ENCODE results near the gene SNX27. TPM values are rescaled to one million over a fixed set of nuclear protein-coding genes. Genes with fewer than 3 reads are reported as not detected.
"Not testable (repeated sequence)": the region's sequence is repeated elsewhere in the genome, so short reads cannot be mapped to it uniquely, and the experiment has no call there.

SNX27 gene
- total and polyA plus RNA-seq, 9 donors: 15.7 to 22.3 (median 18.7) TPM

- no peaks in the 10 kb centered on the region for H3K9me3 ChIP-seq (replicated peaks; ENCODE audit: control insufficient read depth, low read depth, low read length)
- H3K27me3 ChIP-seq (ENCODE audit: control insufficient read depth, insufficient read depth, low read length): peaks cover 20% of the 10 kb centered on the region
- WGBS (ENCODE audit: insufficient coverage): 7% methylated on average over 10 of the region's 19 CpGs
- peaks cover 8% of the 10 kb centered on the region for H3K4me1 ChIP-seq (ENCODE audit: control insufficient read depth, insufficient read depth, low read length)
- DNase-seq: peak; percentile 53
- no peak overlapping the region for H3K4me3 ChIP-seq (ENCODE audit: low read length)
- no peaks in the 10 kb centered on the region for H3K36me3 ChIP-seq (ENCODE audit: control insufficient read depth, insufficient read depth, low read length)
- H3K27ac ChIP-seq (ENCODE audit: low read length): peak overlapping the region; percentile 29
Observed at GRCh38 chr1:151728151-151729054, 116.6 kb downstream of the SNX27 start.

GRCh38 chr1:151729157-151729965 lies 117.5 kb downstream of the SNX27 start:
- peaks cover 14% of the 10 kb centered on the region for H3K27me3 ChIP-seq (ENCODE audit: control insufficient read depth, insufficient read depth, low read length)
- peaks cover 8% of the 10 kb centered on the region for H3K4me1 ChIP-seq (ENCODE audit: control insufficient read depth, insufficient read depth, low read length)
- H3K4me3 ChIP-seq (ENCODE audit: low read length): no peak overlapping the region
- no peaks in the 10 kb centered on the region for H3K9me3 ChIP-seq (replicated peaks; ENCODE audit: control insufficient read depth, low read depth, low read length)
- no peak overlapping the region for H3K27ac ChIP-seq (ENCODE audit: low read length)
- H3K36me3 ChIP-seq (ENCODE audit: control insufficient read depth, insufficient read depth, low read length): no peaks in the 10 kb centered on the region
- no peak for DNase-seq
- 43% methylated on average over 8 of the region's 10 CpGs for WGBS (ENCODE audit: insufficient coverage)

- 80% methylated on average over 3 of the region's 4 CpGs for WGBS (ENCODE audit: insufficient coverage)
- Histone ChIP-seq H3K9me3 (replicated peaks; ENCODE audit: control insufficient read depth, low read depth, low read length) (no peaks in the 10 kb centered on the region), H3K27me3 (ENCODE audit: control insufficient read depth, insufficient read depth, low read length) (peaks cover 14% of the 10 kb centered on the region), H3K4me1 (ENCODE audit: control insufficient read depth, insufficient read depth, low read length) (peaks cover 8% of the 10 kb centered on the region), H3K36me3 (ENCODE audit: control insufficient read depth, insufficient read depth, low read length) (no peaks in the 10 kb centered on the region), H3K4me3 (ENCODE audit: low read length) (no peak overlapping the region), H3K27ac (ENCODE audit: low read length) (no peak overlapping the region)
- DNase-seq: no peak
Observed at GRCh38 chr1:151729966-151730291, 118.1 kb downstream of the SNX27 start.

GRCh38 chr1:151733126-151733525 lies 121.3 kb downstream of the SNX27 start:
- Histone ChIP-seq H3K4me3 (ENCODE audit: low read length) (no peak overlapping the region), H3K9me3 (replicated peaks; ENCODE audit: control insufficient read depth, low read depth, low read length) (peaks cover 10% of the 10 kb centered on the region), H3K27me3 (ENCODE audit: control insufficient read depth, insufficient read depth, low read length) (peaks cover 8% of the 10 kb centered on the region), H3K27ac (ENCODE audit: low read length) (no peak overlapping the region), H3K4me1 (ENCODE audit: control insufficient read depth, insufficient read depth, low read length) (peaks cover 3% of the 10 kb centered on the region), H3K36me3 (ENCODE audit: control insufficient read depth, insufficient read depth, low read length) (no peaks in the 10 kb centered on the region)
- no peak for DNase-seq
- 71% methylated on average over 2 of the region's 3 CpGs for WGBS (ENCODE audit: insufficient coverage)

GRCh38 chr1:151733995-151734394 lies 122.1 kb downstream of the SNX27 start:
- 95% methylated on average over 7 of the region's 9 CpGs for WGBS (ENCODE audit: insufficient coverage)
- not testable (repeated sequence) for H3K27me3 ChIP-seq (ENCODE audit: control insufficient read depth, insufficient read depth, low read length)

GRCh38 chr1:151737026-151737425 lies 125.2 kb downstream of the SNX27 start:
- WGBS (ENCODE audit: insufficient coverage): no CpG with 5 or more reads among the region's 2 CpGs

More at GRCh38 chr1:151733995-151734394, 122.1 kb downstream of the SNX27 start:
- not testable (repeated sequence) for H3K4me1 ChIP-seq (ENCODE audit: control insufficient read depth, insufficient read depth, low read length); H3K27ac ChIP-seq (ENCODE audit: low read length); DNase-seq; H3K4me3 ChIP-seq (ENCODE audit: low read length); H3K36me3 ChIP-seq (ENCODE audit: control insufficient read depth, insufficient read depth, low read length)
- H3K9me3 ChIP-seq (replicated peaks; ENCODE audit: control insufficient read depth, low read depth, low read length): peaks cover 12% of the 10 kb centered on the region

GRCh38 chr1:151737479-151737878 lies 125.6 kb downstream of the SNX27 start:
- no peaks in the 10 kb centered on the region for H3K36me3 ChIP-seq (ENCODE audit: control insufficient read depth, insufficient read depth, low read length)
- H3K4me3 ChIP-seq (ENCODE audit: low read length): no peak overlapping the region
- H3K27ac ChIP-seq (ENCODE audit: low read length): no peak overlapping the region
- no peak for DNase-seq
- H3K27me3 ChIP-seq (ENCODE audit: control insufficient read depth, insufficient read depth, low read length): peaks cover 7% of the 10 kb centered on the region
- no peaks in the 10 kb centered on the region for H3K4me1 ChIP-seq (ENCODE audit: control insufficient read depth, insufficient read depth, low read length)
- peaks cover 12% of the 10 kb centered on the region for H3K9me3 ChIP-seq (replicated peaks; ENCODE audit: control insufficient read depth, low read depth, low read length)

More at GRCh38 chr1:151737026-151737425, 125.2 kb downstream of the SNX27 start:
- Histone ChIP-seq H3K4me1 (ENCODE audit: control insufficient read depth, insufficient read depth, low read length) (no peaks in the 10 kb centered on the region), H3K27me3 (ENCODE audit: control insufficient read depth, insufficient read depth, low read length) (peaks cover 6% of the 10 kb centered on the region), H3K4me3 (ENCODE audit: low read length) (no peak overlapping the region), H3K9me3 (replicated peaks; ENCODE audit: control insufficient read depth, low read depth, low read length) (peaks cover 12% of the 10 kb centered on the region), H3K27ac (ENCODE audit: low read length) (no peak overlapping the region), H3K36me3 (ENCODE audit: control insufficient read depth, insufficient read depth, low read length) (no peaks in the 10 kb centered on the region)
- DNase-seq: no peak

- H3K4me3 ChIP-seq (ENCODE audit: low read length): no peak overlapping the region
- H3K27ac ChIP-seq (ENCODE audit: low read length): no peak overlapping the region
- WGBS (ENCODE audit: insufficient coverage): 67% methylated on average over 2 of the region's 3 CpGs
- no peak for DNase-seq
- H3K36me3 ChIP-seq (ENCODE audit: control insufficient read depth, insufficient read depth, low read length): no peaks in the 10 kb centered on the region
- peaks cover 2% of the 10 kb centered on the region for H3K27me3 ChIP-seq (ENCODE audit: control insufficient read depth, insufficient read depth, low read length)
- no peaks in the 10 kb centered on the region for H3K4me1 ChIP-seq (ENCODE audit: control insufficient read depth, insufficient read depth, low read length)
- H3K9me3 ChIP-seq (replicated peaks; ENCODE audit: control insufficient read depth, low read depth, low read length): peaks cover 12% of the 10 kb centered on the region
Observed at GRCh38 chr1:151739590-151740355, 127.9 kb downstream of the SNX27 start.

GRCh38 chr1:151741516-151741915 lies 129.7 kb downstream of the SNX27 start:
- Histone ChIP-seq H3K4me1 (ENCODE audit: control insufficient read depth, insufficient read depth, low read length) (no peaks in the 10 kb centered on the region), H3K36me3 (ENCODE audit: control insufficient read depth, insufficient read depth, low read length) (no peaks in the 10 kb centered on the region), H3K27ac (ENCODE audit: low read length) (no peak overlapping the region), H3K4me3 (ENCODE audit: low read length) (no peak overlapping the region), H3K27me3 (ENCODE audit: control insufficient read depth, insufficient read depth, low read length) (peaks cover 7% of the 10 kb centered on the region), H3K9me3 (replicated peaks; ENCODE audit: control insufficient read depth, low read depth, low read length) (peaks cover 12% of the 10 kb centered on the region)
- WGBS (ENCODE audit: insufficient coverage): 90% methylated on average over 3 of the region's 4 CpGs
- DNase-seq: no peak
